MCF 10A (cell line): ENCODE measurements around the gene ABCC9. TPM values are rescaled to one million over a fixed set of nuclear protein-coding genes. Genes with fewer than 3 reads are reported as not detected.

Experiments used
- BruUV-seq: library from RNA; stranded (reverse); fragments of 400-500 nt; replicated peaks from 2 replicates; lab custom pipeline; 2021; lab: Mats Ljungman, UMichigan
- CTCF ChIA-PET: fragments of 300-600 bp; sonication (Branson Sonifier 250); formaldehyde crosslinking; extraction: SDS; loops from one replicate; lab custom pipeline; 2021; ENCODE audit warnings: antibody characterized with exemption, inconsistent platforms; lab: Yijun Ruan, JAX
- POLR2A ChIA-PET: fragments of 300-600, 350-650 bp; sonication (Branson Sonifier 250); formaldehyde crosslinking; extraction: SDS; loops from one replicate; lab custom pipeline; 2020; ENCODE audit warnings: antibody characterized with exemption, inconsistent platforms; lab: Yijun Ruan, JAX
- DNase-seq: peaks from one replicate; pipeline ENCODE4 v3.0.0-alpha.2; 2018; ENCODE audit not compliant: unreplicated experiment
- H3K27ac Mint-ChIP-seq: one replicate; pipeline ENCODE4 v1.8.0; 2022; ENCODE audit warnings: mild to moderate bottlenecking, low read depth, mixed read lengths; ENCODE audit not compliant: unreplicated experiment
- H3K27me3 Mint-ChIP-seq: one replicate; pipeline ENCODE4 v1.8.0; 2022; ENCODE audit warnings: mixed read lengths; ENCODE audit not compliant: insufficient read depth, unreplicated experiment
- H3K36me3 Mint-ChIP-seq: one replicate; pipeline ENCODE4 v1.8.0; 2022; ENCODE audit warnings: mild to moderate bottlenecking, moderate library complexity, mixed read lengths; ENCODE audit not compliant: insufficient read depth, unreplicated experiment
- H3K4me1 Mint-ChIP-seq: one replicate; pipeline ENCODE4 v1.8.0; 2022; ENCODE audit warnings: mixed read lengths; ENCODE audit not compliant: insufficient read depth, unreplicated experiment
- H3K4me3 Mint-ChIP-seq: one replicate; pipeline ENCODE4 v1.8.0; 2022; ENCODE audit warnings: mild to moderate bottlenecking, moderate library complexity, mixed read lengths; ENCODE audit not compliant: unreplicated experiment
- H3K9me3 Mint-ChIP-seq: one replicate; pipeline ENCODE4 v1.8.0; 2022; ENCODE audit warnings: mixed read lengths; ENCODE audit not compliant: unreplicated experiment
- intact Hi-C: fragments of 100-400 bp; cut with micrococcal nuclease; formaldehyde crosslinking; loops from 2 replicates; pipeline ENCODE4 v1.14.1; 2022
- total RNA-seq: library from RNA; stranded (reverse); gene quantifications from 2 replicates; pipeline ENCODE4 v1.2.3, GENCODE V29; 2022
- TF ChIP-seq, protein P1 (sequence below): fragments of 200-600 bp; IDR thresholded peaks from one replicate; pipeline ENCODE4 v1.8.0; 2022; ENCODE audit warnings: antibody characterized with exemption, mild to moderate bottlenecking; ENCODE audit not compliant: unreplicated experiment

ABCC9 gene
- total RNA-seq, 1 experiment from 2014 or later = 0.12 TPM

GRCh38 chr12:21941506-21942376 is 515 bp upstream of the ABCC9 start:
- DNase-seq = no peak
- Mint-ChIP-seq H3K4me1 (no peaks in the 10 kb centered on the region), H3K9me3 (no peaks in the 10 kb centered on the region), H3K36me3 (no peaks in the 10 kb centered on the region), H3K4me3 (no peak overlapping the region), H3K27me3 (no peaks in the 10 kb centered on the region), H3K27ac (no peak overlapping the region)
- TF ChIP-seq, protein P1, sequence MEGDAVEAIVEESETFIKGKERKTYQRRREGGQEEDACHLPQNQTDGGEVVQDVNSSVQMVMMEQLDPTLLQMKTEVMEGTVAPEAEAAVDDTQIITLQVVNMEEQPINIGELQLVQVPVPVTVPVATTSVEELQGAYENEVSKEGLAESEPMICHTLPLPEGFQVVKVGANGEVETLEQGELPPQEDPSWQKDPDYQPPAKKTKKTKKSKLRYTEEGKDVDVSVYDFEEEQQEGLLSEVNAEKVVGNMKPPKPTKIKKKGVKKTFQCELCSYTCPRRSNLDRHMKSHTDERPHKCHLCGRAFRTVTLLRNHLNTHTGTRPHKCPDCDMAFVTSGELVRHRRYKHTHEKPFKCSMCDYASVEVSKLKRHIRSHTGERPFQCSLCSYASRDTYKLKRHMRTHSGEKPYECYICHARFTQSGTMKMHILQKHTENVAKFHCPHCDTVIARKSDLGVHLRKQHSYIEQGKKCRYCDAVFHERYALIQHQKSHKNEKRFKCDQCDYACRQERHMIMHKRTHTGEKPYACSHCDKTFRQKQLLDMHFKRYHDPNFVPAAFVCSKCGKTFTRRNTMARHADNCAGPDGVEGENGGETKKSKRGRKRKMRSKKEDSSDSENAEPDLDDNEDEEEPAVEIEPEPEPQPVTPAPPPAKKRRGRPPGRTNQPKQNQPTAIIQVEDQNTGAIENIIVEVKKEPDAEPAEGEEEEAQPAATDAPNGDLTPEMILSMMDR = no peak
- POLR2A ChIA-PET = no interaction called here
- CTCF ChIA-PET = no interaction called here
- intact Hi-C loops = no loop called here
- no TSS peak for BruUV-seq

- no peaks in the 10 kb centered on the region for H3K9me3 Mint-ChIP-seq
- H3K27me3 Mint-ChIP-seq = no peaks in the 10 kb centered on the region
Measured at GRCh38 chr12:21939435-21939834, 1.8 kb downstream of the ABCC9 start.

DNA sequence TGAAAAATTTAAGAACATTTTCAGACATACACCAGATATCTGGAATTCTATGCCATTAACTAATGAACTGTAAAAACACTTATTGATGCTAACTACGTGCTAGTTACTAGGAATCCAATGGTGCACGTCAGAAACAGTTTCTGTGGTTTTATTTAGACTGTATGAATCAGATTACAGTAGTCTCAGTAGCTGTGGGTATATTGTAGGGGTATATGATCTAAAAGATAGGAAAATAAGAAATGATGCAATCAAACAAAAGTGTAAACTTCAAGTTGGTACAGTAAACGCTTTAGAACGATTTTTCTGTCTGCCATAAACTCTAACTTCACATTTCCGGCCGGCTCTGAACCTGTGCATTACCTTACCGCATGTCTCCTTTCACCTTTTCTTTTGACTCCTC is 2.3 kb downstream of the ABCC9 start:
- CTCF ChIA-PET = no interaction called here
- intact Hi-C loops = no loop called here
- no TSS peak for BruUV-seq
- Mint-ChIP-seq H3K4me3 (no peak overlapping the region), H3K27ac (no peak overlapping the region), H3K36me3 (no peaks in the 10 kb centered on the region), H3K27me3 (no peaks in the 10 kb centered on the region), H3K9me3 (no peaks in the 10 kb centered on the region), H3K4me1 (no peaks in the 10 kb centered on the region)
- TF ChIP-seq, protein P1 = no peak
- DNase-seq = no peak
- POLR2A ChIA-PET = no interaction called here

More at GRCh38 chr12:21939435-21939834, 1.8 kb downstream of the ABCC9 start:
- no peak overlapping the region for H3K27ac Mint-ChIP-seq
- no peaks in the 10 kb centered on the region for H3K4me1 Mint-ChIP-seq
- TF ChIP-seq, protein P1 = no peak
- ChIA-PET CTCF (no interaction called here), POLR2A (no interaction called here)
- H3K4me3 Mint-ChIP-seq = no peak overlapping the region
- H3K36me3 Mint-ChIP-seq = no peaks in the 10 kb centered on the region
- no peak for DNase-seq
- intact Hi-C loops = no loop called here
- BruUV-seq = no TSS peak

DNA sequence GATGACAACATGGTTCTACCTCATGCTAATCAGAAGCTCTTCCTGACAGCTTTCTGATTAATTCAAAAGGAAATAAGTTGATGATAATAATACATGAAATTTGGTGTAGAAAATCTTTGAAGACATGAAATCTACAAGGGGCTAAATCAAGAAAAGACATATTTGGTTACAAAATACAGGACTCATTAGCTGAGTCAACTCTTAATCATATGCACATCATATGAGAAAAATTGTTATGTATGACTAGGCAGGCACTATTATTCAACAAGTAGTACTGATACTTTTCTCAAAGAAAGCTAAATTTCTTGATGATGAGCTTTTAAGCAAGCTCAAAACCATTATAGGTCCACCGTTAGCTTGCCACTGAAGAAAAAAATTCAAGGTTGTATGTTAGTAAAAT is 7.1 kb downstream of the ABCC9 start:
- Mint-ChIP-seq H3K27ac (no peak overlapping the region), H3K36me3 (no peaks in the 10 kb centered on the region), H3K4me3 (no peak overlapping the region), H3K9me3 (no peaks in the 10 kb centered on the region), H3K27me3 (no peaks in the 10 kb centered on the region), H3K4me1 (no peaks in the 10 kb centered on the region)
- BruUV-seq = no TSS peak
- ChIA-PET CTCF (interaction anchor here (0.7 to 1.0 kb wide), 2 partner anchors 8 to 236 kb away, joined by 3 read pairs; no protein-coding TSS in a partner anchor), POLR2A (interaction anchor here (0.9 kb wide), 1 partner anchor 18 kb away, joined by 3 read pairs; no protein-coding TSS in a partner anchor)
- intact Hi-C loops = no loop called here
- TF ChIP-seq, protein P1 = no peak
- DNase-seq = no peak
